ENCODE measurements around the gene CFAP46. TPM values are rescaled to one million over a fixed set of nuclear protein-coding genes. Genes with fewer than 3 reads are reported as not detected.

Gene CFAP46
- total and polyA plus RNA-seq, 9 of the 15 experiments (the other 6 are each of a cell fraction or from before 2014, with no cell fraction given), result not detected

- TF ChIP-seq REST (IDR thresholded peaks at IDR 0.05; ENCODE audit: borderline replicate concordance) (peak; percentile 29; the same call in 1 of the 2 replicates), REST (CRISPR knock-in tag; IDR thresholded peaks at IDR 0.05; ENCODE audit: low read depth) (no peak)
- TF ChIP-seq, protein P1, sequence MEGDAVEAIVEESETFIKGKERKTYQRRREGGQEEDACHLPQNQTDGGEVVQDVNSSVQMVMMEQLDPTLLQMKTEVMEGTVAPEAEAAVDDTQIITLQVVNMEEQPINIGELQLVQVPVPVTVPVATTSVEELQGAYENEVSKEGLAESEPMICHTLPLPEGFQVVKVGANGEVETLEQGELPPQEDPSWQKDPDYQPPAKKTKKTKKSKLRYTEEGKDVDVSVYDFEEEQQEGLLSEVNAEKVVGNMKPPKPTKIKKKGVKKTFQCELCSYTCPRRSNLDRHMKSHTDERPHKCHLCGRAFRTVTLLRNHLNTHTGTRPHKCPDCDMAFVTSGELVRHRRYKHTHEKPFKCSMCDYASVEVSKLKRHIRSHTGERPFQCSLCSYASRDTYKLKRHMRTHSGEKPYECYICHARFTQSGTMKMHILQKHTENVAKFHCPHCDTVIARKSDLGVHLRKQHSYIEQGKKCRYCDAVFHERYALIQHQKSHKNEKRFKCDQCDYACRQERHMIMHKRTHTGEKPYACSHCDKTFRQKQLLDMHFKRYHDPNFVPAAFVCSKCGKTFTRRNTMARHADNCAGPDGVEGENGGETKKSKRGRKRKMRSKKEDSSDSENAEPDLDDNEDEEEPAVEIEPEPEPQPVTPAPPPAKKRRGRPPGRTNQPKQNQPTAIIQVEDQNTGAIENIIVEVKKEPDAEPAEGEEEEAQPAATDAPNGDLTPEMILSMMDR (IDR thresholded peaks at IDR 0.05 in 2 of 3, conservative IDR thresholded peaks at IDR 0.05 in 1 of 3; ENCODE audit: insufficient read depth in 2 of 3, low read depth in 1 of 3, low read length in 3 of 3), result peak; percentile 31 to 40 (median 34); a peak in 5 of 6 replicates
These were observed 139.6 kb downstream of the CFAP46 start (continued) for GRCh38 chr10:132802694-132803320.
